ENCODE data around the gene PPP1R13B.
"Not testable (repeated sequence)": the region's sequence is repeated elsewhere in the genome, so short reads cannot be mapped to it uniquely, and the experiment has no call there.

PPP1R13B gene

GRCh38 chr14:103841265-103841664 lies 6.1 kb downstream of the PPP1R13B start:
- not testable (repeated sequence) for H3K4me3 ChIP-seq, H3K27ac ChIP-seq

DNA sequence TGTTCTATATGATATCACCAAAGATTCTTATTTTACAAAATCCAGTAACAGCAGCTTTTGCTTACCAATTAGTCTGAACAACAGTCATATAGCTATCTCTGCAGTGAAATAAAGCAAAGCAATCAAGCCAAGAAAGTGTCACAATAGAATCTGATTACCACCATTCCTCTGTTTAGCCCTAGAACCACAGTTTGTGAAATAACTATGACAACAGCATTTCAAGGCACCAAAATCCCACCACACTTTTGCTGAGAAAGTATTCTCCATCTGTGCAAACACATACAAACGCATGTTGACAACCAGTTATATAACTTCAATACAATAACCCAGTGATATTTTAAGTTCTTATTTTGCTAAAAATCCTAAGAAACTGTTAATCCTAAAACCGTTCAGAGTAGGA lies 7.4 kb downstream of the PPP1R13B start:
- Histone ChIP-seq H3K4me3 (no peak overlapping the region), H3K27ac (no peak overlapping the region)

DNA sequence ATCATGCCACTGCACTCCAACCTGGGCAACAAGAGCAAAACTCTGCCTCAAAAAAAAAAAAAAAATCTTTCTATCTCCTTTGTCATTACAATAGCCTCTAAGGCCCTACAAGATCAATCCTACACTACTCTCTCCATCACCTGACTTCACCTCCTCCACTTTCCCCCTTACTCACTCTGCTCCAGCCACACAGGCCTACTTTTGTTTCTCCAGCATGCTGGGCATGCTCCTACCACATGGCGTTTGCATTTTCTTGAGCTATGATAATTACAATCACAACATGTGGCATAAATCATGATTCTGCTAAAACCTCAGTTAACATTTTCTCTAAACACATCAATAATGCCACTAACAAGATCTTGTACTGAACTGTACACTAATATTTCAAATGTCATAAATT lies 7.8 kb downstream of the PPP1R13B start:
- H3K27ac ChIP-seq, result no peak overlapping the region
- H3K4me3 ChIP-seq, result no peak overlapping the region

DNA sequence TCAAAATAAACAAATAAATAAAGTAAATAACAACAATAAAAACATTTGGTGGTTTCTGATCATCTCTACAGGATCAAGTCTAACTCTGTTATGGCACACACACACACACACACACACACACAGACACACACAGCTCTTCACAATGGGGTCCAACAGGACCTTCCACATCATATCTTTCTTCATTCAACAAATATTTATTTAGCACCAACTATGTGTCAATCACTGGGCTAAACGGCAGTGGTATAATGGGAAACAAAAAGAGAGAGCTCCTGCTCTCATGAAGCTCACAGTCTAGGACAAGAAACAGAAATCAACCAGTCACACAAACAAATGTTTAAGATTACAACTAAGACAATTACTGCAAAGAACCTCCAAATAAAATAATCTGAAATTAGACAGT lies 9.3 kb downstream of the PPP1R13B start:
- Histone ChIP-seq H3K4me3 (no peak overlapping the region), H3K27ac (no peak overlapping the region)

GRCh38 chr14:103836976-103837725 lies 10.2 kb downstream of the PPP1R13B start:
- Histone ChIP-seq H3K4me3 (no peak overlapping the region), H3K27ac (no peak overlapping the region)

DNA sequence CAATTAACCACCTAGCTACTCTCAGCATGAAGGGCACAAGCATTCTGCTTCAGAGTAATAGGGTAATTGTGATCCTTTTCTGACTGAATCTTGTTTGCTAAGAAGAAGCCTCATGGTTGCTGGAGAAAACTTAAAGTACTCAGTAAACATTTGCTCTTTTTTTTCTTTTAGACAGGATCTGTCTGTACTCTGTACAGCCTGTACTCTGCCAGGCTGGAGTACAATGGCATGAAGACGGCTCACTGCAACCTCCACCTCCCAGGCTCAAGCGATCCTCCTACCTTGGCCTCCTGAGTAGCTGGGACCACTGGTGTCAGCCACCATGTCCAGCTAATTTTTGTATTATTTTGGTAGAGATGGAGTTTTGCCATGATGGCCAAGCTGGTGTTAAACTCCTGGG lies 12.4 kb downstream of the PPP1R13B start:
- no peak overlapping the region for H3K27ac ChIP-seq
- H3K4me3 ChIP-seq, result no peak overlapping the region

- no peak overlapping the region for H3K27ac ChIP-seq
- no peak overlapping the region for H3K4me3 ChIP-seq
Measured at GRCh38 chr14:103833711-103834110, 13.7 kb downstream of the PPP1R13B start.

- H3K4me3 ChIP-seq, result no peak overlapping the region
- H3K27ac ChIP-seq, result no peak overlapping the region
Measured at GRCh38 chr14:103832046-103832445, 15.3 kb downstream of the PPP1R13B start.

GRCh38 chr14:103830511-103831270 lies 16.7 kb downstream of the PPP1R13B start:
- Histone ChIP-seq H3K4me3 (no peak overlapping the region), H3K27ac (no peak overlapping the region)

DNA sequence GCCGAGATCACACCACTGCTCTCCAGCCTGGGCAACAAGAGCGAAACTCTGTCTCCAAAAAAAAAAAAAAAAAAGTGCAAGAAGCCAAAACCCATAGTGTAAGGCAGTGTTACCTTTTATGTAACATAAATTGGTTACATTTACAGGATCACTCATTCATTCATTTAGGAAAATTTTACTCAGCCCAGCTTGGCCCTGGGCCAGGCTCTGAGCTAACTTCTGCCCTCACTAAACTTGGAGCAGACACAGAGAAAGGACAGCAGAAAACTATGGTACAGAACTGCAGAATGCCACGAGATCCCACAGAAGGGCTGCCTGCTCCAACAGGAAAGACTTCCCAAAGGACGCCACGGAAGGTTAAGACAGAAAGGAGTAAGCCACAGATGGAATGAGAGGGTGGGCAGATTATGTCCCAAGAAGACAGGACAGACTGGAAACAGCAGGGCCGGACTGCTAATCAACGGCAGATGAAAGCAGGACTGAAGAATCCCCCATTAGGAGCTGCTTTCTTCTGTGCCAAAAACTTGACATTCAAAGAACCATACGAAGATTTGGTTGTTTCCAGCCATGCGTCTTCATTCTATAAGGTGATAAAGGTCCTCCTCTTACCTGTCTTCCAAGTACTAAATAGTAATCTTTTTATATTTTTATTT lies 18.9 kb downstream of the PPP1R13B start:
- no peak overlapping the region for H3K27ac ChIP-seq
- H3K4me3 ChIP-seq, result no peak overlapping the region

GRCh38 chr14:103825101-103825500 lies 22.3 kb downstream of the PPP1R13B start:
- no peak overlapping the region for H3K27ac ChIP-seq

GRCh38 chr14:103820908-103821307 lies 26.5 kb downstream of the PPP1R13B start:
- H3K27ac ChIP-seq, result no peak overlapping the region

More at GRCh38 chr14:103825101-103825500, 22.3 kb downstream of the PPP1R13B start:
- H3K4me3 ChIP-seq, result no peak overlapping the region

GRCh38 chr14:103820382-103820781 lies 27.0 kb downstream of the PPP1R13B start:
- no peak overlapping the region for H3K4me3 ChIP-seq
- no peak overlapping the region for H3K27ac ChIP-seq

More at GRCh38 chr14:103820908-103821307, 26.5 kb downstream of the PPP1R13B start:
- H3K4me3 ChIP-seq, result no peak overlapping the region

DNA sequence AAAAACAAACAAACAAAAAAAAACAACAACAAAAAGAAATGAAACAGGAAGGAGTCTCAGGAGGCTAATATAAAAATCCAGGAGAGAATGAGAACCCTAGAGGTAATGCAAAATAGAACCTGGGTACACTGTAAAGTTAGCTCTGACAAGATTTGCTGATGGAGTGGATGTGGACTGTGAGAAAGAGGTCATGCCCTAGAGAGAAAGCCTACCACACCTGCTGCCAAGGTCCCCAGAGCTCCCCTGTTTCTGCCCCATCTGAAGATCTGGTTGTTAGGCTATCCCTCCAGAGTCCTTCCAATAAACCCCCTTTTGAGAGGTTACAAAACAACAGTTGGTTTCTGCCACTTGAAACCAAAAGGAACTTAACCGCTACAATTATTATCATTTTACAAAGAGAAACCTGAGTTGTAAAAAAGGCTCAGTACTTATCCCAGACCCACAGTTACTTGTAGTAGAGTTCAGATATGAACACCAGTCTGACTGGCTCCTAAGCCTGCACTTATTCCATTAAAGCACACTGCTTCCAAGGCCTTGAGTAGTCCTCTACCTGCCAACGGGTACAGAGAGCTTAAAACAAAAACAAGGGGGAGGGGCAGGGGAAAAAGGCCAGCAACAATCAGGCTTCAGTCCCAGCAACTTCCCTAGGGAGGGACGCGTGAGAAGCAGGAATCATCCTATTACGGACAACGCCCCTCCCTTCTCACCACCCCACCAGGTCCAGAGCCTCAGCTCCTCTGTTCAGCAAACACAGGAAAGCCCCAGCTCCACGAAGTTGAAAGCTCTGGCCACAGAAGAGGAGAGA lies 27.7 kb downstream of the PPP1R13B start:
- Histone ChIP-seq H3K27ac (peak overlapping the region in 3 of 21 experiments; percentile 0 to 21 (median 7)), H3K4me3 (no peak overlapping the region)

GRCh38 chr14:103818870-103819269 lies 28.5 kb downstream of the PPP1R13B start:
- Histone ChIP-seq H3K27ac (peak overlapping the region in 1 of 21 experiments; percentile 0), H3K4me3 (no peak overlapping the region)

DNA sequence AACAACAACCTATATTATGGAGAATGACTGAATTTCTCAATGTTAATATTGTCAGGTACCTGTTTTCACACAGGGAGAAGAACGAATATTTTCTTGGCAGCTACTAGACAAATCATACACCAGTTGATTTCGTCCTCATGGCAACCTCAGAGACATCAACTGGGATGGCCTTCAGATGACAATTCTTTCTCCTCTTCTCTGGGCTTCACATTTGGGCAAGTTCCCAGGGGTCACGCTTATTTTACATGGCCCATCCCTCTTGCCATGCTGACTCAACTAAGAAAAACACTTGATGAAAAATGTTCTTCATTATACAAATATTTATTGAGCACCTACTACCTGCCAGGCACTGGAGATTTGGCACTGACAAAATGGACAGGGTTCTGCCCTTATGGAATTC lies 29.0 kb downstream of the PPP1R13B start:
- no peak overlapping the region for H3K4me3 ChIP-seq
- H3K27ac ChIP-seq, result no peak overlapping the region

DNA sequence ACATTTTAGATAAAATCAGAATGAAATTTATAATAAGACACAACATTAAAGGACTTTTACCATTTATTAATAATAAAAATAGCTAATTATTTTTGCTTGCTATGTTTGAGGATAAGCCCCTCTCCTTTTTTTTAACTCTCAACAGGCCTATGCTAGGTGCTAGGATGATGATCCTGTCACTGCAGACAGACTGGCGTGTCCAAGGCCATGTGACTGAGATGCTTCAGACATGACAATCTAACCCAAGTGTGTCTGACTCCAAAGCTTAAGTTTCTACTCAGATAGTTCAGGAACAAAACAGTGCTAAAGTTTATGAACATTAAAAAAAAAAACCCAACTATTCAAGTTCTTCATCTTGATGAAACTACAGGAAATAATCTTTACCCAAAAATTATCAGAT lies 29.8 kb downstream of the PPP1R13B start:
- no peak overlapping the region for H3K27ac ChIP-seq
- no peak overlapping the region for H3K4me3 ChIP-seq

GRCh38 chr14:103816991-103817390 lies 30.4 kb downstream of the PPP1R13B start:
- Histone ChIP-seq H3K4me3 (no peak overlapping the region), H3K27ac (no peak overlapping the region)

- H3K4me3 ChIP-seq, result no peak overlapping the region
- no peak overlapping the region for H3K27ac ChIP-seq
Measured at GRCh38 chr14:103815253-103815652, 32.1 kb downstream of the PPP1R13B start.

DNA sequence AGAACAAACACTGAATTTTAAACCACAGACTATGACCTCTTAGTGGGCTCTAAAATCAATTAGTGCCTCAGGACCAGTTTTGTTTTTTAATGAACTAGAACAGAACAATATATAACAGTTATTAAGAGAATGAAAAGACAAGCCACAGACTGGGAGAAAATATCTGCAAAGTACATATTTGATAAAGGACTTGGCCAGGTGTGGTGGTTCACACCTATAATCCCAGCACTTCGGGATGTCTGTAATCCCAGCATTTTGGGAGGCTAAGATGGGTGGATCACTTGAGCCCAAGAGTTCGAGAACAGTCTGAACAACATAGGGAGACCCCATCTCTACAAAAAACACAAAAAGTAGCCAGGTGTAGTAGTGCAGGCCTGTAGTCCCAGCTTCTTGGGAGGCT lies 36.2 kb downstream of the PPP1R13B start:
- no peak overlapping the region for H3K4me3 ChIP-seq
- H3K27ac ChIP-seq, result no peak overlapping the region

All from skin epidermis (tissue), 12 donors.